Astrocyte (in vitro differentiated cells and primary cell): ENCODE measurements around the gene DCUN1D3. TPM values are rescaled to one million over a fixed set of nuclear protein-coding genes. Genes with fewer than 3 reads are reported as not detected.

Source experiments
- DNase-seq: peaks from one replicate; pipeline ENCODE4 v3.0.0-alpha.2; 2010; ENCODE audit warnings: low read depth
- FAIRE-seq: peaks from 2 replicates; lab custom pipeline; 2011; peaks lifted over from hg19 to GRCh38; lab: Jason Lieb, UNC
- H2AFZ ChIP-seq: 2 replicates; pipeline ENCODE4 v1.6.0; 2012; ENCODE audit warnings: low read depth, low read length, inconsistent platforms
- H3K27ac ChIP-seq: 2 replicates; pipeline ENCODE4 v1.5.1; 2011; ENCODE audit warnings: low read depth, low read length, inconsistent platforms
- H3K27me3 ChIP-seq: 2 replicates; pipeline ENCODE4 v1.6.0; 2011; ENCODE audit warnings: low read length, inconsistent platforms; ENCODE audit not compliant: insufficient read depth
- H3K36me3 ChIP-seq: 2 replicates; pipeline ENCODE4 v1.5.1; 2011; ENCODE audit warnings: low read length, inconsistent platforms; ENCODE audit not compliant: insufficient read depth
- H3K4me1 ChIP-seq: 2 replicates; pipeline ENCODE4 v1.5.1; 2011; ENCODE audit warnings: low read length, inconsistent platforms; ENCODE audit not compliant: insufficient read depth
- H3K4me2 ChIP-seq: 2 replicates; pipeline ENCODE4 v1.6.0; 2012; ENCODE audit warnings: low read length, inconsistent platforms
- H3K4me3 ChIP-seq: 2 replicates; pipeline ENCODE4 v1.5.1; 2011; ENCODE audit warnings: low read depth, mild to moderate bottlenecking, low read length, inconsistent platforms; ENCODE audit not compliant: insufficient read depth
- H3K79me2 ChIP-seq: 2 replicates; pipeline ENCODE4 v1.6.0; 2012; ENCODE audit warnings: mild to moderate bottlenecking, low read length, inconsistent platforms; ENCODE audit not compliant: insufficient read depth
- H3K9ac ChIP-seq: 2 replicates; pipeline ENCODE4 v1.6.0; 2012; ENCODE audit warnings: mild to moderate bottlenecking, low read length, inconsistent platforms
- H3K9me3 ChIP-seq: 2 replicates; pipeline ENCODE4 v1.5.1; 2012; ENCODE audit warnings: low read depth, mild to moderate bottlenecking, low read length, inconsistent platforms; ENCODE audit not compliant: insufficient read depth
- H4K20me1 ChIP-seq: 2 replicates; pipeline ENCODE4 v1.6.0; 2012; ENCODE audit warnings: low read length, inconsistent platforms; ENCODE audit not compliant: insufficient read depth
- H3K27ac Mint-ChIP-seq: one replicate; pipeline ENCODE4 v1.8.0; 2021; ENCODE audit warnings: mild to moderate bottlenecking, mixed read lengths; ENCODE audit not compliant: unreplicated experiment
- H3K27me3 Mint-ChIP-seq: one replicate; pipeline ENCODE4 v1.8.0; 2021; ENCODE audit warnings: low read depth, mixed read lengths; ENCODE audit not compliant: unreplicated experiment
- H3K36me3 Mint-ChIP-seq: one replicate; pipeline ENCODE4 v1.8.0; 2021; ENCODE audit warnings: low read depth, mixed read lengths; ENCODE audit not compliant: unreplicated experiment
- H3K4me1 Mint-ChIP-seq: one replicate; pipeline ENCODE4 v1.8.0; 2021; ENCODE audit warnings: low read depth, mixed read lengths; ENCODE audit not compliant: unreplicated experiment
- H3K4me3 Mint-ChIP-seq: one replicate; pipeline ENCODE4 v1.8.0; 2021; ENCODE audit warnings: mild to moderate bottlenecking, moderate library complexity, mixed read lengths; ENCODE audit not compliant: unreplicated experiment
- H3K9me3 Mint-ChIP-seq: one replicate; pipeline ENCODE4 v1.8.0; 2021; ENCODE audit warnings: mild to moderate bottlenecking, mixed read lengths; ENCODE audit not compliant: unreplicated experiment
- CTCF ChIP-seq: IDR thresholded peaks from 2 replicates; pipeline ENCODE4 v1.5.1; 2011; ENCODE audit warnings: low read depth, mild to moderate bottlenecking, inconsistent platforms, low read length, moderate library complexity; ENCODE audit not compliant: insufficient read depth
- EZH2 ChIP-seq: IDR thresholded peaks from 2 replicates; pipeline ENCODE4 v1.6.1; 2012; ENCODE audit warnings: mild to moderate bottlenecking, low read length, inconsistent platforms; ENCODE audit not compliant: insufficient read depth
- total RNA-seq: library from RNA; stranded (reverse); gene quantifications from 2 replicates; pipeline ENCODE4 v1.2.1, GENCODE V29; 2021

Gene DCUN1D3
- total RNA-seq, 1 donor from 2014 or later: 34.0 TPM

- TF ChIP-seq CTCF (no peak), EZH2 (no peak)
- Histone ChIP-seq H3K4me2 (peak overlapping the region; percentile 74), H3K4me1 (peaks cover 58% of the 10 kb centered on the region), H3K4me3 (no peak overlapping the region), H3K27me3 (no peaks in the 10 kb centered on the region), H3K9ac (peak overlapping the region; percentile 49), H3K79me2 (peaks cover 43% of the 10 kb centered on the region), H4K20me1 (peaks cover 8% of the 10 kb centered on the region), H2AFZ (no peak overlapping the region), H3K27ac (no peak overlapping the region), H3K36me3 (no peaks in the 10 kb centered on the region), H3K9me3 (no peaks in the 10 kb centered on the region)
- no peak overlapping the region for H3K4me3 Mint-ChIP-seq
- H3K4me1 Mint-ChIP-seq: peaks cover 63% of the 10 kb centered on the region
- FAIRE-seq (no peak), DNase-seq (no peak)
- H3K27ac Mint-ChIP-seq: peak overlapping the region; percentile 66
- H3K9me3 Mint-ChIP-seq: no peaks in the 10 kb centered on the region
- H3K36me3 Mint-ChIP-seq: no peaks in the 10 kb centered on the region
- H3K27me3 Mint-ChIP-seq: no peaks in the 10 kb centered on the region
Measured at GRCh38 chr16:20903116-20903898, 3.1 kb upstream of the DCUN1D3 start.

- no peak overlapping the region for H3K4me3 ChIP-seq
- H3K27ac Mint-ChIP-seq: peak overlapping the region; percentile 100
- no peak overlapping the region for H2AFZ ChIP-seq
- H3K4me1 Mint-ChIP-seq: peaks cover 68% of the 10 kb centered on the region
- peaks cover 67% of the 10 kb centered on the region for H3K4me1 ChIP-seq
- no peaks in the 10 kb centered on the region for H3K9me3 Mint-ChIP-seq
- H3K9me3 ChIP-seq: no peaks in the 10 kb centered on the region
- peaks cover 16% of the 10 kb centered on the region for H4K20me1 ChIP-seq
- no peak overlapping the region for H3K9ac ChIP-seq
- H3K36me3 ChIP-seq: peaks cover 3% of the 10 kb centered on the region
- peaks cover 52% of the 10 kb centered on the region for H3K79me2 ChIP-seq
- no peak for FAIRE-seq
- H3K27ac ChIP-seq: no peak overlapping the region
- no peaks in the 10 kb centered on the region for H3K27me3 Mint-ChIP-seq
- H3K36me3 Mint-ChIP-seq: no peaks in the 10 kb centered on the region
- DNase-seq: no peak
- H3K4me3 Mint-ChIP-seq: peak overlapping the region; percentile 99
- no peak overlapping the region for H3K4me2 ChIP-seq
- no peaks in the 10 kb centered on the region for H3K27me3 ChIP-seq
- TF ChIP-seq EZH2 (no peak), CTCF (no peak)
Measured at GRCh38 chr16:20902426-20902825, 2.3 kb upstream of the DCUN1D3 start.

GRCh38 chr16:20901436-20902112, 1.4 kb upstream of the DCUN1D3 start:
- Histone ChIP-seq H3K4me1 (peaks cover 65% of the 10 kb centered on the region), H4K20me1 (peaks cover 25% of the 10 kb centered on the region)
- FAIRE-seq: no peak

More at GRCh38 chr16:20901436-20902112, 1.4 kb upstream of the DCUN1D3 start:
- H3K27me3 ChIP-seq: no peaks in the 10 kb centered on the region
- Mint-ChIP-seq H3K27ac (peak overlapping the region; percentile 100), H3K9me3 (no peaks in the 10 kb centered on the region), H3K36me3 (peaks cover 3% of the 10 kb centered on the region), H3K4me1 (peaks cover 69% of the 10 kb centered on the region), H3K27me3 (no peaks in the 10 kb centered on the region), H3K4me3 (peak overlapping the region; percentile 99)
- peak overlapping the region; percentile 95 for H3K9ac ChIP-seq
- H3K4me3 ChIP-seq: peak overlapping the region; percentile 75
- peaks cover 60% of the 10 kb centered on the region for H3K79me2 ChIP-seq
- H2AFZ ChIP-seq: peak overlapping the region; percentile 75
- DNase-seq: peak; percentile 42
- peak overlapping the region; percentile 91 for H3K4me2 ChIP-seq
- TF ChIP-seq EZH2: no peak
- no peak for TF ChIP-seq CTCF
- H3K9me3 ChIP-seq: no peaks in the 10 kb centered on the region
- H3K36me3 ChIP-seq: peaks cover 7% of the 10 kb centered on the region
- peak overlapping the region; percentile 100 for H3K27ac ChIP-seq
